Natural killer cell treated with Interleukin-12 subunit alpha and Interleukin-12 subunit beta and Interleukin-15 and Interleukin-18, amount 100 ng/mL, for 72 hours (primary cell): ENCODE measurements around the gene ARNT2. TPM values are rescaled to one million over a fixed set of nuclear protein-coding genes. Genes with fewer than 3 reads are reported as not detected.
A peak's percentile ranks its signal among the peaks of the same experiment; 100 is the strongest.

ENCODE experiments used
- ATAC-seq, 2 donors: fragments of 150-1000 bp; cut with Tn5 transposase in 1 of 2; sonication (Bioruptor Pico), chemical (Tn5 transposase) in 1 of 2; 2 replicates each; pipeline ENCODE4 v1.10.0; 2021
- DNase-seq: peaks from one replicate; pipeline ENCODE4 v3.0.0; 2022; ENCODE audit warnings: low spot score
- H3K27ac Mint-ChIP-seq, 2 donors: 1 replicate in 1 of 2; 2 replicates in 1 of 2; pipeline ENCODE4 v1.8.0; 2022; ENCODE audit warnings: mixed read lengths in 2 of 2, mild to moderate bottlenecking in 1 of 2, moderate library complexity in 1 of 2
- H3K27me3 Mint-ChIP-seq, 2 donors: 1 replicate in 1 of 2; 2 replicates in 1 of 2; pipeline ENCODE4 v1.8.0; 2022; ENCODE audit warnings: mixed read lengths in 2 of 2
- H3K36me3 Mint-ChIP-seq: one replicate; pipeline ENCODE4 v1.8.0; 2022; ENCODE audit warnings: mixed read lengths
- H3K4me1 Mint-ChIP-seq, 2 donors: 1 replicate in 1 of 2; 2 replicates in 1 of 2; pipeline ENCODE4 v1.8.0; 2022; ENCODE audit warnings: low read depth in 2 of 2, mixed read lengths in 2 of 2, mild to moderate bottlenecking in 1 of 2
- H3K4me3 Mint-ChIP-seq: one replicate; pipeline ENCODE4 v1.8.0; 2022; ENCODE audit warnings: mixed read lengths
- H3K9me3 Mint-ChIP-seq: 2 replicates; pipeline ENCODE4 v1.8.0; 2022; ENCODE audit warnings: mixed read lengths
- total RNA-seq, 2 donors: library from RNA; stranded (reverse); gene quantifications; one replicate each; pipeline ENCODE4 v1.2.3, GENCODE V29; 2022

Gene ARNT2
- total RNA-seq, 2 donors from 2014 or later: not detected

DNA sequence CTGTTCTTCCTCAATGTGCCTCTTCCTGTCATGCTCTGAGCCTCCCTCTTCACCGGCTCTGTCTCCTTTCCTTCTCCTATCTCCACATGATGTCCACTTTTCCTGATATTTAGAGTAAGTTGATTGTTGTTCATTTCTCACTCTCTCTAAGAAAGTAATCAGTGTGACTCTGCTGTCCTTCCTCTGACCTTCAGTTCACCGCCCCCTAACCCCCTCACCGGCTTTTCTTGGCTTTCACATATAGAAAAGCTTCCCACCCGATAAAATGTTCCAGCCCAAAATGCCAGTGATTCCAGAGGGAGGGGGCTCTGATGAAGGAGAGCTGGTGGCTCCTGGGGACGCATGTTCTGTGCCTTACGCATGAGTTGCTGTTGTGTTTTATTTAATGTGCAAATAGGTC, 170.4 kb downstream of the ARNT2 start:
- Mint-ChIP-seq H3K27ac (no peak overlapping the region), H3K27me3 (peaks cover 4 to 9% of the 10 kb centered on the region in 2 donors), H3K9me3 (no peaks in the 10 kb centered on the region), H3K36me3 (no peaks in the 10 kb centered on the region), H3K4me3 (no peak overlapping the region), H3K4me1 (no peaks in the 10 kb centered on the region)
- ATAC-seq: no peak
- no peak for DNase-seq

DNA sequence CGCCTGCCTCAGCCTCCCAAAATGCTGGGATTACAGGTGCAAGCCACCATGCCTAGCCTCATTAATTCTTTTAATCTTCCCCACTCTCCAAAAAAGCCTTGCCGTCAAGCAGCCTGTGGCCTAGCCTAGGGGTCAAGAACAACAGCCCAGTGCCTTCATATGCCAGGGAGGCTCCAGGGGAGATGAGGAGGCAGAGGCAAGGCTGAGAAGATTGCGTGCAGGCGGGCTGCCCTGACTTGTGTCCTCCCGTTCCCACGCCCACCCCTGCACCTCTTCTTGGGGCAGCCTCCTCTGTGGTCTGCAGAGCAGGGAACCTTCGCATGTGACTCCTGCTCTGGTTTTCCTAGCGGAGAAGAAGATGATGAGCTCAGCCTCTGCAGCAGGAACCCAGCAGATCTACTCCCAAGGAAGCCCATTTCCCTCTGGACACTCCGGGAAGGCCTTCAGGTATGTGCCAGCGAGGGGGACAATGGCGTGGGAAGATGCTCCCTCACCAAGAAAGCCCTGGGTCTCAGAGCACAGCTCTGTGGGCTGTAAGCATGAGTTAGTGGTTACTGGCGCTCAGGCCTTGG, 172.4 kb downstream of the ARNT2 start:
- DNase-seq (no peak), ATAC-seq (no peak)
- no peaks in the 10 kb centered on the region for H3K4me1 Mint-ChIP-seq
- no peaks in the 10 kb centered on the region for H3K36me3 Mint-ChIP-seq
- peaks cover 4 to 9% of the 10 kb centered on the region in 2 donors for H3K27me3 Mint-ChIP-seq
- no peak overlapping the region for H3K4me3 Mint-ChIP-seq
- no peaks in the 10 kb centered on the region for H3K9me3 Mint-ChIP-seq
- H3K27ac Mint-ChIP-seq: no peak overlapping the region

DNA sequence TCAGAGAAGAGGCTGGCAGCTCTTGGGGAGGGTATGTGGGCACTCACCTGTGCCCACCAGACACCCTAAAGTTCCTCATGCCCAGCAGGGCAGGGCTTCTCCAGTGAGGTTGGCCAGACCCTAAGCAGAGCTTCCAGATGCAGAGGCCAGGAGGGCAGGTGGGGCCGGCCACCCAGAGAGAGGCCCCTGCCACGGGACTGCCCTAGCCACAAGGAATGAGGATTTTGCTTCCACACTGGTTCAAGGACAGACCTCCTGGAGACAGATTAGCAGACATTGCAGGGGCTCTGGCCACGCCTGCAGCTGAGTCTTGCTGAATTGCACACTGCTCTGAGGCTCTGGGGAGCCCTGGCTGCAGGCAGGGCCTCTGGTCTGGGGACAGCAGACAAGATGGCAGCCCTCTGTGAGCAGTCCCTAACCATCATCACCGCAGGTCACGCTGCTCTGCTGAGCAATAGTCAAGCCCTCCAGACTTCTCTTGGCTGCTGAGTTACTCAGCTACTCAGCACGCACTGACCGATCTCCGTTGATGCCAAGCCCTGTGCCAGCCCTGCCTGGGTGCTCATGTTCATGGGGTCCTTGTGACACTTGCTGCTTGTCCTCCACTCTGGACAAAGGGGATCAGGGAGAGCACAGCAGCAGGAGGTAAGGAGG, 173.5 kb downstream of the ARNT2 start:
- H3K27ac Mint-ChIP-seq: no peak overlapping the region
- peak in 1 of 2 donors; percentile 26 for ATAC-seq
- H3K27me3 Mint-ChIP-seq: peaks cover 4 to 9% of the 10 kb centered on the region in 2 donors
- H3K4me3 Mint-ChIP-seq: no peak overlapping the region
- H3K36me3 Mint-ChIP-seq: no peaks in the 10 kb centered on the region
- H3K9me3 Mint-ChIP-seq: no peaks in the 10 kb centered on the region
- H3K4me1 Mint-ChIP-seq: no peaks in the 10 kb centered on the region
- DNase-seq: no peak

DNA sequence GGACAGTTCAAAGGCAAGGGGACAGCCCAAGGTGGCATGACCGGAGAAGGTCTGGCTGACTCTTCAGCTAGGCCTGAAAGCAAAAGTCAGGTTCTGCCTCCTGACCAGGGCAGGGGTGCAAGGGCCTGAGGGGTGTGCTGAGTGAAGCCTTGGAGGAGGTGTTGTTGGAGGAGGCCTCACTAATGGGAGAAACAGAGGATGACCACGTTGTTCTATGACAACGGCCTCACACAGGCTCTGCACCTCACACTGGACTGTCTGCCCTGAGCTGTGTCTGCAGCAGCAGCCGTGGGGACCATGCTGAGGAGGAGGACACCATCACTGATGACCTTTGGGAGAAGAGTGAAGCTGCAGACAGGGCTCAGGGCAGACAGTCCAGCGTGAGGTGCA, 174.0 kb downstream of the ARNT2 start:
- H3K9me3 Mint-ChIP-seq: no peaks in the 10 kb centered on the region

DNA sequence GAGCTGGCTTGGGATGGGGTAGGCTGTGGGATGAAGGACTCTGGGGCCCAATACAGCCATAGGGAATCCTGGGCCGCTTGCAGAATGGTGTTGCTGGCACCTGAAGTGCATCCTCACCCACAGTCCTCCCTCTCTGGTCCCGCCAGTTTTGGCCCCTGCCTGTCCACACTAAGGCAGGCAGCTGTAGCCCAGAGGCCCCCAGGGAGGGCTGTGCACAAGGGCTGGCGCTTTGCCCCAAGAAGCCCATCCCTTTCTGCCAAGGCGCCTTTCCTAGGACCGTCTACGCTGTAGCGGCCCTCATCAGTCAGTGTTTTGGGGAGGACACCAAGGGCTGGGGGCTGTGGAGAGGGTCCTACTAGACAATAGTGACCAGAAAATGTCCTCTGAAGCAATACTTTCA, 174.7 kb downstream of the ARNT2 start:
- no peaks in the 10 kb centered on the region for H3K9me3 Mint-ChIP-seq
- no peak for DNase-seq
- no peaks in the 10 kb centered on the region for H3K4me1 Mint-ChIP-seq
- no peak for ATAC-seq
- no peak overlapping the region for H3K27ac Mint-ChIP-seq
- H3K27me3 Mint-ChIP-seq: peaks cover 2 to 14% of the 10 kb centered on the region in 2 donors
- no peak overlapping the region for H3K4me3 Mint-ChIP-seq
- no peaks in the 10 kb centered on the region for H3K36me3 Mint-ChIP-seq

More for the DNA sequence above, 174.0 kb downstream of the ARNT2 start:
- Mint-ChIP-seq H3K27ac (no peak overlapping the region), H3K4me3 (no peak overlapping the region), H3K36me3 (no peaks in the 10 kb centered on the region), H3K27me3 (peaks cover 4 to 9% of the 10 kb centered on the region in 2 donors), H3K4me1 (no peaks in the 10 kb centered on the region)
- ATAC-seq (no peak), DNase-seq (no peak)

DNA sequence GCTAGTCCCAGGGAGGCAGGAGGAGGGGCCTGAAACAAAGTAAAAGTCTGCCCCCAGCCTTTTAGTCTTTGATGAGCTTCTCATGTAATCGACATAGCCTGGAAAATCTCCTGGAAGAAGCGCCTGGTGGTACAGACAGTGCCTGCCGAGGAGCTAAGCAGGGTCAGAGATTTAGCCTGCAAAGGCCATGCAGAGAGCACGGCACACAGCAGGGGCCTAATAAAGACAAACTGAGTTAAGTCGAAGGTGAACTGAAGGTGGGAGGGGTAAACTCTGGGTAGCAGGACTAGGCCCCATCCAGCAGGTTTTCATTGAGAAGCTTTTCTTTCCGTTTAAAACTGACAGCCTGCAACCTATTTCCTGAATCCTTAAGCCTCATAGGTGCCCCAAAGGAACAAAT, 175.4 kb downstream of the ARNT2 start:
- peaks cover 7 to 17% of the 10 kb centered on the region in 2 donors for H3K27me3 Mint-ChIP-seq
- no peak overlapping the region for H3K4me3 Mint-ChIP-seq
- no peak for DNase-seq
- no peaks in the 10 kb centered on the region for H3K9me3 Mint-ChIP-seq
- ATAC-seq: no peak
- H3K4me1 Mint-ChIP-seq: no peaks in the 10 kb centered on the region
- H3K36me3 Mint-ChIP-seq: no peaks in the 10 kb centered on the region
- no peak overlapping the region for H3K27ac Mint-ChIP-seq

DNA sequence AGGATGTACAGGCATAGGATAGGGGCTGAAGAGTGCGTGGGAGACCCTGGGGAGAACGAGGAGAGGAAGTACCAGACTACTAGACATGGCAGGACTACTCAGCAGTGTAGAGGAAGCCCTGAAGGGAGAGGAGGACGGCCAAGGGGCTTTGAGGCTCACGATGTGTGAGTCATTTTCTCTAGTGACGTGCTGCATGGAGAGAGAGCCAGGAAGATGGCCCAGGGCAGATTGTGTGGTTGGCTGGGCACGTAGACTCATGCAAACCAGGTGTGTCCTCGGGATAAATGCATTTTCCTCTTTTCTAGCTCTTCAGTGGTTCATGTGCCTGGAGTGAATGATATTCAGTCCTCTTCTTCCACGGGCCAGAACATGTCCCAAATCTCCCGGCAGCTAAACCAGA, 175.9 kb downstream of the ARNT2 start:
- H3K9me3 Mint-ChIP-seq: no peaks in the 10 kb centered on the region
- H3K36me3 Mint-ChIP-seq: no peaks in the 10 kb centered on the region
- peaks cover 7 to 13% of the 10 kb centered on the region in 2 donors for H3K27me3 Mint-ChIP-seq
- ATAC-seq (no peak), DNase-seq (no peak)
- no peak overlapping the region for H3K27ac Mint-ChIP-seq
- H3K4me1 Mint-ChIP-seq: no peaks in the 10 kb centered on the region
- H3K4me3 Mint-ChIP-seq: no peak overlapping the region

DNA sequence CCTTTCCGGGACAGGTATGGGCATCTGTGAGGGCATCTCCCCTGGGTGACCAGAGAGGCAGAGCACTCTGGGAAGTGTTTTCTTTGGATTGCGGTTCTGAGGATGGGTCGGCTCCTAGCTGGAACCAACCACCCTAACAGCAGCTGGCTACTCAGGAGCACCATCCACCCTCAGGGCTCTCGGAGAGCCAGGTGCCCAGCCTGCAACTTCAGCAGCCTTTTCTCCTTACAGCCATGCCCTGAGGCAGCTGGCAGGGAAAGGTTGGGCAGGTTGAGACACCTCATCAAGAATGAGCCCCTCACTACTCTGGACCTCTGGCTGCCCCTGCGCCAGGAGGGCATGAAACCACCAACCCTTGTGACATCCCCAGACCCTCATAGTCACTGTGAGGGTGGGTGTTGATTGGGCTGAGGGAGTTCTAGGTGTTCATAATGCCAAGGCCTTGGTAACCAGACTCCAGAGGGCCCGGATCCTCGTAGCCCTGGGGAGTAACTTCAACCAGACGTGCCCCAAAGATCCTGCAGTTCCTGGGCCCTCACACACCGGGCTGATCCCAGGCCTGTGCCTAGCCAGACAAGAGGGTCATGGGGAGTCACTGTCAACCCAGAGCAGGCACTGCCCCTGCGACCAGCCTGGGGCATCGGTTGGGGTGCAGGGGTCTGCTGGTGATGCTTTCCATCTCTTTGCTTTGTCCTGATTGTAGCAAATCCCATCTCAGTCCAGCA, 176.5 kb downstream of the ARNT2 start:
- ATAC-seq (no peak), DNase-seq (no peak)
- Mint-ChIP-seq H3K36me3 (no peaks in the 10 kb centered on the region), H3K27me3 (peaks cover 7 to 13% of the 10 kb centered on the region in 2 donors), H3K9me3 (no peaks in the 10 kb centered on the region), H3K4me3 (no peak overlapping the region), H3K27ac (no peak overlapping the region), H3K4me1 (no peaks in the 10 kb centered on the region)

DNA sequence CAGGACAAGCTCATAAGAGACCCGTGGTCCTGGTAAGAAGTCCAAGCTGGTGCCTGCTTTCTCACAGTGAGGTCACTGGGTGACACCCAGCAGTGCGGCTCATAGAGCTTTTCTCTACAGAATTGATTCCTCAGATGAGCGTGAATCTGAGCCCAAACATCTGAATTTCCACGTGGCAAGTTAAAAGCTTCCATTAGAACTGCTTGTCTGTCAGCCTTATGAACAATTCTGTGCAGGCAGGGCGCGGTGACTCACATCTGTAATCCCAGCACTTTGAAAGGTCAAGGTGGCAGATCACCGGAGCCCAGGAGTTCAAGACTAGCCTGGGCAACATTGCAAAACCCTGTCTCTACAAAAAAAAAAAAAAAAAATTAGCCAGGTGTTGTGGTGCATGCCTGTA, 177.8 kb downstream of the ARNT2 start:
- Mint-ChIP-seq H3K36me3 (no peaks in the 10 kb centered on the region), H3K4me1 (no peaks in the 10 kb centered on the region), H3K4me3 (no peak overlapping the region), H3K27me3 (peaks cover 10 to 13% of the 10 kb centered on the region in 2 donors), H3K9me3 (no peaks in the 10 kb centered on the region), H3K27ac (no peak overlapping the region)
- DNase-seq (no peak), ATAC-seq (no peak)

DNA sequence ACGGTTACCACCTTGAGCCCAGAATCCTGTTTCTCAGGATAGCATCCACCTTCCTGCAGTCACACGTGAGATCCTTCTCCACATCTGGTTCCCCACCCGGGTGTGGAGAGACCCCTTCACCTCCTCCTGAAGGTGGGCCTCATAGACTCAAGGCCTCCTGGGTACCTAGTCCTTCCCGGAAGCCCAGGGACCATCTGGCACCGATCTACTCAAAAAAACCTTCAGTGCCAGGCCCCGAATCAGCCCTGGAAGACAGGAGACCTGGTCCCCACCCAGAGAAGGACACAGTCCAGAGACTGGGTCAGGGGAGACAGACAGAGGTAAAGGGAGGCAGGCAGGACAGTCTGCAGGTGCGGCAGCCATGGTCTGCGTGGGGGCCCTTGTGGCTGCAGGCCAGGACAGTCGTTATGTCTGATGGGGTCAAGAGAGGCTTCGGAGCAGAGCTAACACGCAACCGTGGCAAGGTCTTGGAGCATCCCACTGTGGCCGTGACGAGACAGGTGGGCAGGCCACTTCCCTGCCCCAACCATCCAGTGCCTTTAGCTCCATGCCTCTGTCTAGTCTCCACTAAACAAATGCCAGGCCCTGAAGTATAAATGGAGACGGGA, 178.7 kb downstream of the ARNT2 start:
- ATAC-seq (no peak), DNase-seq (no peak)
- H3K4me1 Mint-ChIP-seq: peaks cover 0 to 6% of the 10 kb centered on the region in 2 donors
- H3K9me3 Mint-ChIP-seq: no peaks in the 10 kb centered on the region
- peaks cover 10 to 20% of the 10 kb centered on the region in 2 donors for H3K27me3 Mint-ChIP-seq
- H3K4me3 Mint-ChIP-seq: no peak overlapping the region
- H3K27ac Mint-ChIP-seq: no peak overlapping the region
- H3K36me3 Mint-ChIP-seq: no peaks in the 10 kb centered on the region

DNA sequence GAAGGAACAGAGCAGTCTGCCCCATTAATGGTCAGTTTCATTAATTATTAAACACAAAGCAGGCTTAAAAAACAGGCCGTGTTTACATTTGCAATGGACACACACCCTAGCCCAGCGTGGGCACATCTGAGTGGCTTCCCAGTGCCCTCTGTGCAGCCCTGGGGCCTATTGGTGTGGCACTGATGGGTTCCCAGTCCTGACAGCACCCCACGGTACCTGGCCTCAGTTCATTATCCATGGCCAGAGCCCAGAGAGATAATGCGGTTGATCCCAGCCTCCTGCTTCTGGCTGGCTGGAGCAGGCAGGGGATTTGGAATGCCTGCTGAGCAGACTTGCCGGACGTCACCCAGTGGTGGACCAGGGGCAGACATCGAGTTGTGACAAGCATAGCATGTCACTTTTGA, 180.4 kb downstream of the ARNT2 start:
- H3K9me3 Mint-ChIP-seq: no peaks in the 10 kb centered on the region
- H3K36me3 Mint-ChIP-seq: no peaks in the 10 kb centered on the region
- ATAC-seq (no peak), DNase-seq (no peak)
- H3K4me3 Mint-ChIP-seq: no peak overlapping the region
- peaks cover 16 to 34% of the 10 kb centered on the region in 2 donors for H3K27me3 Mint-ChIP-seq
- H3K4me1 Mint-ChIP-seq: peaks cover 0 to 6% of the 10 kb centered on the region in 2 donors
- H3K27ac Mint-ChIP-seq: no peak overlapping the region

DNA sequence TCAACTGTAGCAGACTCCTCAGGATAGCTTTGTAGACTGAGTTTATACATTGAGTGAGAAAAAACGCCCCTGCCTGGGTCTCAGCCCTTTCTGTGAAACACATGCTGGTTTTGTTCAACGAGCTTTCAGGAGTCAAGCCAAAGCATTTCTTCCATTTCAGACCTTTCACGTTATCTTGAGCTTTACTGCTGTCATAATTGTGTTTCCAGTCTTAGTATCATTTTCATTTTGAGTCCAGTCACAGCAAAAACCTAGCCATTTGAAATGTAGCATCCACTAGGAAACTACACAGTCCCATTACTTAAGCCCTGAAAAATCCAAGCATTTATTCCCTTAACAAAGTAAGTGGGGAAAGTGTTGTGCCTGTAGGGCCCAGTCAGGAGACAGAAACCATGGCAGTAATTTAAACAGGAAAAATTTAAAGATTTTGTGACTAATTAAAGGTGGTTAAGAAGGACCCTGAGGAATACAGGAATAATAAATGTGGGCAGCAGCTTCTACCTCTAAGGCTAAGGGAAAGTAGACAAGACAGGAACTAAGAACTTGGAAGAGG, 180.9 kb downstream of the ARNT2 start:
- Mint-ChIP-seq H3K27me3 (peaks cover 16 to 34% of the 10 kb centered on the region in 2 donors), H3K4me3 (no peak overlapping the region), H3K36me3 (no peaks in the 10 kb centered on the region), H3K9me3 (no peaks in the 10 kb centered on the region), H3K4me1 (peaks cover 0 to 6% of the 10 kb centered on the region in 2 donors), H3K27ac (no peak overlapping the region)
- no peak for ATAC-seq
- DNase-seq: no peak

DNA sequence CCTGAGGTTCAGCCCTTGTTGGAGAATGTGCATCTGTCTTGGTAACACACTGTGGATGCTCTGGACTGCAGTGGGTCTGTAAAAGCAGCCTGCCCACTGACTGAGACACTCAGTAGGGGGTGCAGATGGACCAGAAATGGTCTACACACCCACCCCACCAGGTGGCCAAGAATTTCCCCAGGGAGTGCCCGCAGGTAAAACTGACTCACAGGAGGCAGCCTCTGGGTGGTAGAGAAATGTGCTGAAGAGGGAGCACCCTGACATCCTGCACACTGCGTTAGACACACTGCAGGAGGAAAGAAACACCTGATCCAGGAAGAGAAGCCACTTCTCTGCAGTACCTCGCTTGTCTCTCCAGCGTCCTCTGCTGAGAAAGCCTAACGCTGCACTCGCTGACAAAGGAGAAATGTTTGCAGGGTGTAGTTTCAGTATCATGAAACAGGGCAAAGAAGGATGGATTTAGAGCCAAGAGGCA, 181.4 kb downstream of the ARNT2 start:
- ATAC-seq (no peak), DNase-seq (no peak)
- H3K4me1 Mint-ChIP-seq: peaks cover 0 to 6% of the 10 kb centered on the region in 2 donors

More for the DNA sequence above, 181.4 kb downstream of the ARNT2 start:
- Mint-ChIP-seq H3K36me3 (no peaks in the 10 kb centered on the region), H3K4me3 (no peak overlapping the region), H3K9me3 (no peaks in the 10 kb centered on the region), H3K27me3 (peaks cover 16 to 34% of the 10 kb centered on the region in 2 donors), H3K27ac (no peak overlapping the region)
